Stimulated activated CD4-positive, alpha-beta T cell treated with anti-CD3 and anti-CD28 coated beads, TNF-alpha, amount 100 ng/mL, for 1 hour (primary cell): ENCODE results near the gene KCNT2.
"Not testable (repeated sequence)": the region's sequence is repeated elsewhere in the genome, so short reads cannot be mapped to it uniquely, and the experiment has no call there.

Source experiments
- DNase-seq, 3 donors: peaks; one replicate each; pipeline ENCODE4 v3.0.0-alpha.2; 2020; ENCODE audit warnings: low read depth in 3 of 3, low spot score in 1 of 3

KCNT2 gene

GRCh38 chr1:196590959-196591358, 17.3 kb downstream of the KCNT2 start:
- no peak for DNase-seq

- DNase-seq: no peak
Observed at GRCh38 chr1:196590012-196590708, 18.1 kb downstream of the KCNT2 start.

GRCh38 chr1:196584696-196585095, 23.5 kb downstream of the KCNT2 start:
- DNase-seq: no peak

DNA sequence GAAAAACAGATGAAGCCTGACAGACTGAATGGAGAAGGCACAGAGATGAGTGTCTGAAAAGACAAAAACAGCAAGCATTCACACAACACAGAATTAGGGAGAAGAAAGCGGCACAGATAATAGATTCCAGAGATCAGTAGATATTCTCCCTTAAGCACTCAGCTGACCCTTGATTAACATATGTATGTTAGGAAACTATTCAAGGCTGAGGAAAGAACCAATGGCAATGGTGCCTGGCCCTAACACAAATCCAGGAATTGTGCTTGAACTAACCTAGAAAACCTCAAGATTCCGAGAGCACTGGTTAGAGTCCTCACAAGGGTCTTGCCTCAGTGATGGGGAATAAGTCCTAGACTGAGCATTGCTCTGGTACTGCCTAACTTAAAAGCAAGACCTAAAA, 30.9 kb downstream of the KCNT2 start:
- DNase-seq: no peak

GRCh38 chr1:196573226-196573625, 35.0 kb downstream of the KCNT2 start:
- no peak for DNase-seq

- no peak for DNase-seq
Observed at GRCh38 chr1:196567238-196567637, 41.0 kb downstream of the KCNT2 start.

- DNase-seq: no peak
Observed at GRCh38 chr1:196563768-196564167, 44.5 kb downstream of the KCNT2 start.

GRCh38 chr1:196559314-196559713, 48.9 kb downstream of the KCNT2 start:
- DNase-seq: no peak

DNA sequence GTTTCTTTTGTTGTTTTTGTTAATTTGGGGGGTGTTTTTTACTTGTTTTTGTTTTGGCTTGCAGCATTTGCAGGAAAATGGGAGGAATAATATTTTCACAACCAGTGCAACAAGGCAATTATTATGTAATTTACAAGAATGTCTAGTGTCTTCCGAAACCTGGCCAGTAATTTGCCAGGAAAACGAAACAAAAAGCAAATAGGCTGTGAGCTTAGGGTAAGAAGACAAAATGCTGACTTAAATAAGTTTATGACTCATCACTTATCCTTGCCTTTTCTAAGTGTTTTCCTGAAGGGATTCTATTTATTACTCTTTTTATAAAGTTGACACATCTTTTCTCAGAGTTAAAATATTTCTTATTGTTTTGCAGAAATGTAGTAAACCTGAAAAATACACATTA, 49.8 kb downstream of the KCNT2 start:
- no peak for DNase-seq

- no peak for DNase-seq
Observed at GRCh38 chr1:196557797-196558196, 50.4 kb downstream of the KCNT2 start.

GRCh38 chr1:196550731-196551130, 57.5 kb downstream of the KCNT2 start:
- DNase-seq: no peak

DNA sequence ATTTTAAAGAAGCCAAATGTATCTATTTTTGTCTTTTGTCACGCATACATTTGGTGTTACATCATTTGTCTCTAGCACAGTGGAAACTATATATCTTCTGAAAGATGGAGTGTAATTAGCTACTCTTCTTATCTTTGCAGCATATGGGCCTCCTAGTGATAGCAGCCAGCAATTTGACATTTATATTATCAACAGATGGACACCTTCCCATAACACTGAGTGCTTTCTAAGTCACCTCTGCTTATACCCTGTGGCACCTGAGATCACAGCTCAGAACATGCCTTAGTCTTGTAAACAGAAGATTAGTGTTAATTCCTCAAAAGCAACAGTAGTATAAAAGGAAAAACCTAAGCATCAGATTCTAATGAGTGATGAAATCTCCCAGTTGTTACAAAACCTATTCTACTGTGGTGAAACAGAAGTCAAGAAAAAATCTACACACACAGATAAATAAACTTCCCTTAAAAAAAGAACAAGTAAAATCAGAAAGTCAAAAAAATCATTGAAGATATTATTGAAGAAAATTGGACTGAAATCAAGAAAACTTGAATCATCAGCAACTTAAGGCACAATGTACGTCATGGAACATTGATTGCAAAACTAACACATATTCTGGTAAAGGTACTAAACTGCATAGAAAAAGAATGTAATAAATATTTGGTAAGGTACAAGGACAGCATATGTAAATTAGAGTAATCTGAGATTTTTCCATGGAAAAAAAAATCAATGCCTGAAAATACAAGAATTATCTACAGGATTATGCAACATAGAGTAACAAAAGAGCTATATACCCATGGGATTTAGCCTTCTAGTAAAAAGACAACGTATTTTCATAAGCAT, 61.7 kb downstream of the KCNT2 start:
- DNase-seq: no peak

DNA sequence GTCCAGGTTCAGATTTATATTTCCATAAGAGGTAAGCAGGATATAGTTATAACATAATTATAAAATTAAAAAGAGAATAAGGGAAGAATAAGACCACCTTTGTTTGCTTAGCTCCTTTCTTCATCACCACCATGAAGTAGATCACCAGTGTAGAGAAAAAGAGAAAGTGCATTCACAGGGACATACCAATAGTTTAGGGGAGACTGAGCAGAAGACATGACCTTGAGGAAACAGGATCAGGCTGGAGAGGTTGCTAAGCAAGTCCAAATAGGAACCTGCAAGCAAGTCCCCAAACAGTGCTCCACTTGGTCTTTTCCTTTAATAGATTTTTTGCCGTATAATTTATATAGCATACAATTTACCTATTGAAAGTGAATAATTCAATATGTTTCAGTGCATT, 63.0 kb downstream of the KCNT2 start:
- DNase-seq: no peak

GRCh38 chr1:196544617-196545016, 63.6 kb downstream of the KCNT2 start:
- DNase-seq: no peak

DNA sequence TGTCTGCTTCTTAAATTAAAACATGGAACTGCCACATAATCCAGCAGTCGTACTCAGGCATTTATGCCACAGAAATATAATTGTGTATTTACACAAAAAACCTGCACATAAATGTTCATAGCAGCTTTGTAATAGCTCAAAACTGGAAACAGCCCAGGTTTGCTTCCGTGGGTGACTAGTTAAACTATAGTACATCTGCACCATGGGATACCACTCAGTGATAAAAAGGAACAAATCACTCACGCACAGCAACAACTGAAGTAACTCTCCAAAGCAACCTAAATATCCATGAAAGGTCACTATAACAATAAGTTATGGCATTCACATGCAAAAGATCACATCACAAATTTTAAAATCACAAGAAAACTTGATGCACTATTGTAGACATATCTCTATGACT, 64.4 kb downstream of the KCNT2 start:
- no peak for DNase-seq

DNA sequence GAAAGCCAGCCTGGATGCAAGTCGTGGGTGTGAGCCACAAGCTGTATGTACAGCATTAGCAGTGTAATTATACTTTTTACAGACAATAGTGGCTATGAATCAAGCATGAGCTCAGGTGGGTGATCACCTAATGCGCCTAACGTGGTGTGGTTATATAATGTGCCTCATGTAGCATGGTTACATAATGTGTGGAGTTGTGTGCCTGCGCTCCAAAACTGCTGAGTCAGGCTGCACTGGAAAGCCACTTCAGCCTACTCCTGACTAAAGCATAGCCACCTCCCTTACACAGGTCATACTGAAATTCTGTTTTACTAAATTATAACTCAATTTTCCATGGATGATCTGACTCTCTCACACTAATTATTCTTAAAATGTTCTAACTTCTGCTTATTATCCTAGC, 69.8 kb downstream of the KCNT2 start:
- DNase-seq: no peak

DNA sequence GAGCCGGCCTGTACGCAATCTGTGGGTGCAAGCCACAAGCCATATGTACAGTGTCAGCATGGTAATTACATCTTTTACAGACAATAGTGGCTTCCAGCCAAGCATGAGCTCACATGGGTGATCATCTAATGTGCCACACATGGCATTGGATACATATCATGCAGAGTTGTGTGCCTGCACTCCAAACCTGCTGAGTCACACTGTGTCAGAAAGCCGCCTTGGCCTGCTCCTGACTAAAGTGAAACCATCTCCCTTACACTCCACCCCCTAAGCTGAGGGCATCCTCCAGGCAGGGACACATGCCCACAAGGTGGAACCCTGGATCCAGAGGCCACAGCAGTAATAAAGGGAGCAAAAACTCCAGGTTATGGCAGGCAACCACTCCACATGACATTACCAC, 72.5 kb downstream of the KCNT2 start:
- DNase-seq: no peak

- no peak for DNase-seq
Observed at GRCh38 chr1:196531737-196532524, 76.3 kb downstream of the KCNT2 start.

- DNase-seq: no peak
Observed at GRCh38 chr1:196527919-196528318, 80.3 kb downstream of the KCNT2 start.

- DNase-seq: not testable (repeated sequence)
Observed at GRCh38 chr1:196522574-196523345, 85.5 kb downstream of the KCNT2 start.

GRCh38 chr1:196517193-196517592, 91.0 kb downstream of the KCNT2 start:
- no peak for DNase-seq
